K562 (cell line): ENCODE measurements around the gene SPDYE3.
"Not testable (repeated sequence)": the region's sequence is repeated elsewhere in the genome, so short reads cannot be mapped to it uniquely, and the experiment has no call there.

Experiments
- EZH2 ChIP-seq: IDR thresholded peaks from 2 replicates; pipeline ENCODE4 v1.6.1; 2012; ENCODE audit warnings: low read depth, mild to moderate bottlenecking, inconsistent platforms, low read length, borderline replicate concordance
- FOXK2 ChIP-seq, 2 experiments: fragments of 450-650 bp; IDR thresholded peaks in 1 of 2; conservative IDR thresholded peaks in 1 of 2; 2 replicates each; pipeline ENCODE4 v1.6.1; 2016; ENCODE audit warnings: low read depth in 2 of 2, mild to moderate bottlenecking in 1 of 2
- JUN ChIP-seq, 2 experiments: sonication (generic) in 1 of 2; formaldehyde crosslinking in 1 of 2; IDR thresholded peaks; 2 replicates each; pipeline versions ENCODE4 v1.6.1 to v1.8.0; 2012 to 2022; ENCODE audit warnings: borderline replicate concordance in 2 of 2, mild to moderate bottlenecking in 2 of 2, improper control_type of control experiment in 1 of 2, low read depth in 1 of 2, low read length in 1 of 2, missing genetic modification reagents in 1 of 2
- MYC ChIP-seq, 2 experiments: fragments of 250-450 bp in 1 of 2; sonication (Bioruptor Pico) in 1 of 2; IDR thresholded peaks; 2 replicates each; pipeline versions ENCODE4 v1.5.1 to v1.6.1; 2012 to 2021; ENCODE audit warnings: low read depth in 2 of 2, borderline replicate concordance in 1 of 2, improper control_type of control experiment in 1 of 2, low read length in 1 of 2, mild to moderate bottlenecking in 1 of 2, moderate library complexity in 1 of 2
- NFRKB ChIP-seq: fragments of 450-650 bp; IDR thresholded peaks from 2 replicates; pipeline ENCODE4 v1.6.1; 2016; ENCODE audit warnings: low read depth
- NR2C1 ChIP-seq, 2 experiments: fragments of 450-650 bp; IDR thresholded peaks; 2 replicates each; pipeline ENCODE4 v1.6.1; 2017; ENCODE audit warnings: mild to moderate bottlenecking in 2 of 2, antibody characterized with exemption in 1 of 2, inconsistent platforms in 1 of 2, missing compliant biosample characterization in 1 of 2, missing genetic modification characterization in 1 of 2
- PRPF4 ChIP-seq: fragments of 200-400 bp; formaldehyde crosslinking; IDR thresholded peaks from one replicate; pipeline ENCODE4 v1.6.1; 2017; ENCODE audit warnings: low read length, low read depth, mild to moderate bottlenecking; ENCODE audit not compliant: insufficient read depth, poor library complexity, severe bottlenecking
- TBL1XR1 ChIP-seq, 2 experiments: IDR thresholded peaks; 2 replicates each; pipeline ENCODE4 v1.6.1; 2012; ENCODE audit warnings: improper control_type of control experiment in 2 of 2, low read length in 2 of 2, mild to moderate bottlenecking in 1 of 2
- TFAM ChIP-seq: fragments of 250-450 bp; sonication (Bioruptor Pico); conservative IDR thresholded peaks from 2 replicates; pipeline ENCODE4 v1.5.0; 2021; ENCODE audit warnings: mild to moderate bottlenecking, moderate library complexity
- ZFP30 ChIP-seq: fragments of 250-450 bp; sonication (Bioruptor Pico); IDR thresholded peaks from 2 replicates; pipeline ENCODE4 v1.8.0; 2022; ENCODE audit warnings: moderate library complexity, mild to moderate bottlenecking, inconsistent platforms, borderline replicate concordance
- ZFX ChIP-seq: sonication (generic); formaldehyde crosslinking; IDR thresholded peaks from 2 replicates; pipeline ENCODE4 v1.8.0; 2022; ENCODE audit warnings: mild to moderate bottlenecking, missing genetic modification reagents, moderate library complexity
- TF ChIP-seq, protein P1 (sequence below), 3 experiments: IDR thresholded peaks in 2 of 3; conservative IDR thresholded peaks in 1 of 3; 2 replicates each; pipeline ENCODE4 v1.5.1; 2011 to 2012; ENCODE audit warnings: low read length in 3 of 3, mild to moderate bottlenecking in 3 of 3, control low read depth in 2 of 3, improper control_type of control experiment in 1 of 3, inconsistent platforms in 1 of 3, low read depth in 1 of 3, mixed read lengths in 1 of 3, moderate library complexity in 1 of 3; ENCODE audit not compliant: insufficient read depth in 2 of 3
- TF ChIP-seq, protein P2 (sequence below), 2 experiments: fragments of 450-650 bp; IDR thresholded peaks; 2 replicates each; pipeline ENCODE4 v1.6.1; 2016

DNA sequence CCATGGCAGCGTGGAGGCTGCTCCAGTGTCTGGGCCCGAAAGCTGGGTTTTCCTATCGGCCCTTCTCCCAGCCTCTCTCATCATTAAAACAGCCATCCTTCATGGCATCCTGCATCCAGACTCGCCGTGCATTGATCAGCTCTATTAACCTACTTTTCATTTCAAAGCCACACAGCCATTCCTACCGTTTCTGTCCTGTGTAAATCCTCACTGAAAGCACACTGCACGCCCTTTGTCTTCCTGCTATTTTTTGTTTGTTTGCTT lies 8.9 kb upstream of the SPDYE3 start:
- TF ChIP-seq, protein P1, sequence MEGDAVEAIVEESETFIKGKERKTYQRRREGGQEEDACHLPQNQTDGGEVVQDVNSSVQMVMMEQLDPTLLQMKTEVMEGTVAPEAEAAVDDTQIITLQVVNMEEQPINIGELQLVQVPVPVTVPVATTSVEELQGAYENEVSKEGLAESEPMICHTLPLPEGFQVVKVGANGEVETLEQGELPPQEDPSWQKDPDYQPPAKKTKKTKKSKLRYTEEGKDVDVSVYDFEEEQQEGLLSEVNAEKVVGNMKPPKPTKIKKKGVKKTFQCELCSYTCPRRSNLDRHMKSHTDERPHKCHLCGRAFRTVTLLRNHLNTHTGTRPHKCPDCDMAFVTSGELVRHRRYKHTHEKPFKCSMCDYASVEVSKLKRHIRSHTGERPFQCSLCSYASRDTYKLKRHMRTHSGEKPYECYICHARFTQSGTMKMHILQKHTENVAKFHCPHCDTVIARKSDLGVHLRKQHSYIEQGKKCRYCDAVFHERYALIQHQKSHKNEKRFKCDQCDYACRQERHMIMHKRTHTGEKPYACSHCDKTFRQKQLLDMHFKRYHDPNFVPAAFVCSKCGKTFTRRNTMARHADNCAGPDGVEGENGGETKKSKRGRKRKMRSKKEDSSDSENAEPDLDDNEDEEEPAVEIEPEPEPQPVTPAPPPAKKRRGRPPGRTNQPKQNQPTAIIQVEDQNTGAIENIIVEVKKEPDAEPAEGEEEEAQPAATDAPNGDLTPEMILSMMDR (IDR thresholded peaks at IDR 0.05 in 2 of 3, conservative IDR thresholded peaks at IDR 0.05 in 1 of 3; ENCODE audit: insufficient read depth in 2 of 3, low read depth in 1 of 3, low read length in 3 of 3) = not testable (repeated sequence)
- TF ChIP-seq ZFX (CRISPR knock-in tag); TBL1XR1 (IDR thresholded peaks at IDR 0.05; ENCODE audit: low read length in 2 of 2); JUN (IDR thresholded peaks at IDR 0.05; ENCODE audit: borderline replicate concordance, low read depth, low read length); JUN (CRISPR knock-in tag; IDR thresholded peaks at IDR 0.05; ENCODE audit: borderline replicate concordance); TFAM (CRISPR knock-in tag); MYC (IDR thresholded peaks at IDR 0.05; ENCODE audit: low read depth, low read length); MYC (CRISPR knock-in tag; IDR thresholded peaks at IDR 0.05; ENCODE audit: borderline replicate concordance, low read depth); FOXK2 (conservative IDR thresholded peaks at IDR 0.05 in 1 of 2, IDR thresholded peaks at IDR 0.05 in 1 of 2; ENCODE audit: low read depth in 2 of 2); NFRKB; EZH2; NR2C1 (IDR thresholded peaks at IDR 0.05); NR2C1 (tag; IDR thresholded peaks at IDR 0.05); PRPF4; ZFP30 (CRISPR knock-in tag): not testable (repeated sequence)
- TF ChIP-seq, protein P2, sequence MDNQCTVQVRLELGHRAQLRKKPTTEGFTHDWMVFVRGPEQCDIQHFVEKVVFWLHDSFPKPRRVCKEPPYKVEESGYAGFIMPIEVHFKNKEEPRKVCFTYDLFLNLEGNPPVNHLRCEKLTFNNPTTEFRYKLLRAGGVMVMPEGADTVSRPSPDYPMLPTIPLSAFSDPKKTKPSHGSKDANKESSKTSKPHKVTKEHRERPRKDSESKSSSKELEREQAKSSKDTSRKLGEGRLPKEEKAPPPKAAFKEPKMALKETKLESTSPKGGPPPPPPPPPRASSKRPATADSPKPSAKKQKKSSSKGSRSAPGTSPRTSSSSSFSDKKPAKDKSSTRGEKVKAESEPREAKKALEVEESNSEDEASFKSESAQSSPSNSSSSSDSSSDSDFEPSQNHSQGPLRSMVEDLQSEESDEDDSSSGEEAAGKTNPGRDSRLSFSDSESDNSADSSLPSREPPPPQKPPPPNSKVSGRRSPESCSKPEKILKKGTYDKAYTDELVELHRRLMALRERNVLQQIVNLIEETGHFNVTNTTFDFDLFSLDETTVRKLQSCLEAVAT (IDR thresholded peaks at IDR 0.05) = not testable (repeated sequence)
